ENCODE measurements around the gene PIGH.

GRCh38 chr14:67559639-67560038 is 40.4 kb downstream of the PIGH start:
- no peak for TF ChIP-seq CTCF (IDR thresholded peaks at IDR 0.05; ENCODE audit: insufficient read depth, low read depth, low read length)
- no peak for TF ChIP-seq EZH2 (IDR thresholded peaks at IDR 0.05; ENCODE audit: insufficient read depth, low read length)
